ENCODE data around the gene ACE. TPM values are rescaled to one million over a fixed set of nuclear protein-coding genes. Genes with fewer than 3 reads are reported as not detected.

ACE gene
- total RNA-seq, 1 donor from 2014 or later: not detected

DNA sequence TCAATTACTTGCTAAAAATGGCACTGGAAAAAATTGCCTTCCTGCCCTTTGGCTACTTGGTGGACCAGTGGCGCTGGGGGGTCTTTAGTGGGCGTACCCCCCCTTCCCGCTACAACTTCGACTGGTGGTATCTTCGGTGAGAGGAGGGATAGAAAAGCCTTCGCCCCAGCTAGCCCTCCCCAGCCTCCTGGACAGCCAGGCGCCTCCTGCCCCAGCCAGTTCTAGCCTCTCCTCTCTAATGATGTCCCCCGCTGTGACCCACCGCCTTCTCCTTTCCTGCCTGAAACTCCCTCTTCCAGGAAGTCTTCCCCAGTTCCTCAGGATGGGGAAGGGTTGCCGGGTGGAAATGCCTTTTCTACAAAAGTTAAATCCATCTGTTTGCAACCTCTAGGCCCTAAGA is 6.2 kb downstream of the ACE start:
- H3K27me3 Mint-ChIP-seq (ENCODE audit: insufficient read depth, low read depth): peaks cover 22% of the 10 kb centered on the region
- H3K36me3 ChIP-seq: no peaks in the 10 kb centered on the region

DNA sequence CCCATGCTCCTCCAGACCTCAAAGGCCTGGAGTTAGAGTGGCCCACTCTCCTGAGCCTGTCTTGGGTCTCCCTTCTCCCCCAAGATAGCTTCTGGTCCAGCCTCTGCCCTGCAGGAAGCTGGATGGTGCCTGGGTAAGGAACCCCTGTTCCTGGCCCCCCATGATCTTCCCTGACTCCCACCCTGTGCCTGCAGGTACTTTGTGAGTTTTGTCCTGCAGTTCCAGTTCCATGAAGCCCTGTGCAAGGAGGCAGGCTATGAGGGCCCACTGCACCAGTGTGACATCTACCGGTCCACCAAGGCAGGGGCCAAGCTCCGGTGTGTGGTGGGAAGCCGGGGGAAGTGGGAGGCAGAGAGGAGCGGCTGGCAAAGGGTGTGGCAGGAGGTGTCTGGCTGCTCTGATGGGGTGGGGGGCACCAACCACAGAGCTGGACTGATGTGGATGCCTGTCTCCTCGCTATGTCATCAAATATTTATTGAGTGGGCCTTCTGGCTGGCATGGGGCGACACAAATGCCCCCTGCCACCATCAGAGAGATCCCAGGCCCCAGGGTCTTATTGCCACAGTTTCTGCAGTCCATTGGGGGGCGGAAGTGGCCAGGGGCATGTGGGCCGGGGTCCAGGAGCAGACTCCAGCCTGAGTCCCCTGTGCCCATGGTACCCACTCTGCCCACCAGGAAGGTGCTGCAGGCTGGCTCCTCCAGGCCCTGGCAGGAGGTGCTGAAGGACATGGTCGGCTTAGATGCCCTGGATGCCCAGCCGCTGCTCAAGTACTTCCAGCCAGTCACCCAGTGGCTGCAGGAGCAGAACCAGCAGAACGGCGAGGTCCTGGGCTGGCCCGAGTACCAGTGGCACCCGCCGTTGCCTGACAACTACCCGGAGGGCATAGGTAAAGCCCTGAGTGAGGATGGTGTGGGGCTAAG is 7.1 kb downstream of the ACE start:
- H3K9ac ChIP-seq: no peak overlapping the region
- no peaks in the 10 kb centered on the region for H3K9me3 Mint-ChIP-seq
- H3K9me3 ChIP-seq (ENCODE audit: low read depth): no peaks in the 10 kb centered on the region
- peaks cover 6% of the 10 kb centered on the region for H3K27me3 ChIP-seq
- H3K36me3 ChIP-seq: no peaks in the 10 kb centered on the region
- no peak overlapping the region for H3K4me2 ChIP-seq
- peaks cover under 1% of the 10 kb centered on the region for H3K4me1 Mint-ChIP-seq
- H3K27ac Mint-ChIP-seq: peak overlapping the region; percentile 33
- no peaks in the 10 kb centered on the region for H3K79me2 ChIP-seq (ENCODE audit: low read depth)
- TF ChIP-seq EZH2phosphoT487 (IDR thresholded peaks at IDR 0.05): no peak
- TF ChIP-seq CTCF (IDR thresholded peaks at IDR 0.05): no peak
- no peak for TF ChIP-seq EZH2 (IDR thresholded peaks at IDR 0.05)
- H3K27me3 Mint-ChIP-seq (ENCODE audit: insufficient read depth, low read depth): peaks cover 13% of the 10 kb centered on the region
- H3K27ac ChIP-seq: no peak overlapping the region
- H3K4me3 Mint-ChIP-seq: no peak overlapping the region
- H2AFZ ChIP-seq (replicated peaks): no peak overlapping the region
- H3K4me1 ChIP-seq: no peaks in the 10 kb centered on the region
- no peak overlapping the region for H3K4me3 ChIP-seq
- no peaks in the 10 kb centered on the region for H3F3A ChIP-seq (ENCODE audit: low read depth)
- H3K36me3 Mint-ChIP-seq: no peaks in the 10 kb centered on the region
- no peaks in the 10 kb centered on the region for H4K20me1 ChIP-seq (ENCODE audit: low read depth)
- no peak for DNase-seq (ENCODE audit: low spot score)

More for the DNA sequence above, 6.2 kb downstream of the ACE start:
- no peak overlapping the region for H3K4me3 Mint-ChIP-seq
- no peaks in the 10 kb centered on the region for H3K9me3 ChIP-seq (ENCODE audit: low read depth)
- no peak overlapping the region for H2AFZ ChIP-seq (replicated peaks)
- H4K20me1 ChIP-seq (ENCODE audit: low read depth): peaks cover 7% of the 10 kb centered on the region
- no peaks in the 10 kb centered on the region for H3K79me2 ChIP-seq (ENCODE audit: low read depth)
- H3K9me3 Mint-ChIP-seq: no peaks in the 10 kb centered on the region
- no peaks in the 10 kb centered on the region for H3F3A ChIP-seq (ENCODE audit: low read depth)
- peak overlapping the region; percentile 46 for H3K27ac Mint-ChIP-seq
- peaks cover 15% of the 10 kb centered on the region for H3K27me3 ChIP-seq
- peaks cover 5% of the 10 kb centered on the region for H3K4me1 Mint-ChIP-seq
- no peaks in the 10 kb centered on the region for H3K36me3 Mint-ChIP-seq
- DNase-seq (ENCODE audit: low spot score): no peak
- no peak overlapping the region for H3K4me2 ChIP-seq
- no peak overlapping the region for H3K27ac ChIP-seq
- H3K4me1 ChIP-seq: peaks cover under 1% of the 10 kb centered on the region
- no peak overlapping the region for H3K9ac ChIP-seq
- no peak overlapping the region for H3K4me3 ChIP-seq
- TF ChIP-seq CTCF (IDR thresholded peaks at IDR 0.05) (no peak), EZH2phosphoT487 (IDR thresholded peaks at IDR 0.05) (no peak), EZH2 (IDR thresholded peaks at IDR 0.05) (no peak)

- Mint-ChIP-seq H3K27me3 (ENCODE audit: insufficient read depth, low read depth) (peaks cover 8% of the 10 kb centered on the region), H3K27ac (no peak overlapping the region), H3K9me3 (no peaks in the 10 kb centered on the region), H3K4me1 (no peaks in the 10 kb centered on the region), H3K4me3 (no peak overlapping the region), H3K36me3 (no peaks in the 10 kb centered on the region)
- DNase-seq (ENCODE audit: low spot score): no peak
- Histone ChIP-seq H3F3A (ENCODE audit: low read depth) (no peaks in the 10 kb centered on the region), H4K20me1 (ENCODE audit: low read depth) (no peaks in the 10 kb centered on the region), H3K36me3 (no peaks in the 10 kb centered on the region), H3K79me2 (ENCODE audit: low read depth) (no peaks in the 10 kb centered on the region), H3K4me3 (no peak overlapping the region), H3K4me2 (no peak overlapping the region), H3K9ac (no peak overlapping the region), H3K27ac (no peak overlapping the region), H3K4me1 (no peaks in the 10 kb centered on the region), H3K27me3 (no peaks in the 10 kb centered on the region), H3K9me3 (ENCODE audit: low read depth) (no peaks in the 10 kb centered on the region), H2AFZ (replicated peaks) (no peak overlapping the region)
- no peak for TF ChIP-seq CTCF (IDR thresholded peaks at IDR 0.05)
- no peak for TF ChIP-seq EZH2 (IDR thresholded peaks at IDR 0.05)
- no peak for TF ChIP-seq EZH2phosphoT487 (IDR thresholded peaks at IDR 0.05)
Measured at GRCh38 chr17:63486317-63487013, 9.6 kb downstream of the ACE start.

All from neural progenitor cell (in vitro differentiated cells).